HG03139 (cell line): Measurements from ENCODE around the gene OR8S1.
"Not testable (repeated sequence)": the region's sequence is repeated elsewhere in the genome, so short reads cannot be mapped to it uniquely, and the experiment has no call there.

Experiments used
- ATAC-seq: cut with Tn5 transposase; IDR thresholded peaks from one replicate; pipeline ENCODE4 v1.9.1; 2021; ENCODE audit not compliant: unreplicated experiment

Gene OR8S1

GRCh38 chr12:48525332-48525731 is at the start of gene OR8S1:
OR8S1 (plus strand) TSS chr12:48525632; CDS start chr12:48525632, 0 bp downstream.
- ATAC-seq: no peak

DNA sequence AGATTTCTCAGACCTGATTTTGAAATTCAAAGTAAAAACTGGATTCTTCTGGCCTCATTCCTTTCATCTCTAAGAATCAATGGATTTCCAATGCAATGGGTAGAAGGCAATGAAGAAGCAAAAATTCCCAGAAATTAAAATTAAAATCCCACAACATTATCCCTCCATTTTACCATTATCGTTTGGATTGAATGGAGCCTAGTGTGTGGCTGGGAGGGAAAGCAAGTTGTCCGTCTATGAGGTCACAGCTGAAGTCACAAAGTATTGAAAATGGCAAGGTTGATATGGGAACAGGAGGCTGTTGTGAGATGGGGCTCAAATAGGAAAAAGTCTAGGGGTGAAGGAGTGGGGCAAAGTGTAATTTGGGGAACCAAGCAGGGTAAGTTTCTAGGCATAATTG is 43.2 kb upstream of the OR8S1 start, which contains the start of gene C12orf54:
TSS of gene C12orf54 (plus strand) at position 301 of the 400 bp plus-strand sequence. CDS start 799 bp downstream, outside the sequence.
- ATAC-seq: no peak

GRCh38 chr12:48482930-48483329 is 42.5 kb upstream of the OR8S1 start:
- no peak for ATAC-seq

DNA sequence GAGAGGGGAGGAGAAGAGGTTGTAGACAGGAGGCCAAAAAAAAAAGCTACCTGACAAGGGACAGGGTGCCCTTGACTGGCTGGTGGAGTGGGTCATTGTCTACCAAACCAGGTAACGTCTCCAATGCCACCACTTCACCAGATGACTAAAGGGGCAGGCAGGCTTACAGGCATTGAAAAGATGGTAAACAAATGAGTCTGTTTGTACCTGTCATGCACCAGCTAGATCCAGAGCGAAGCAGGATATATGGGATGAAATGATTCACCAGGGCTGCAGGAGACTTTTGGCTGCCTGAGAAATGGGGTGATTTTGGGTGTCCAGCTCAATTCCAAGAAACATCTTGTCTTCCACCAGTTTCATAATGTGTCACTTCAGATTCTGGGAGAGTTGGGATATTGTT is 39.2 kb upstream of the OR8S1 start:
- ATAC-seq: no peak

GRCh38 chr12:48486679-48487078 is 38.8 kb upstream of the OR8S1 start:
- ATAC-seq: no peak

DNA sequence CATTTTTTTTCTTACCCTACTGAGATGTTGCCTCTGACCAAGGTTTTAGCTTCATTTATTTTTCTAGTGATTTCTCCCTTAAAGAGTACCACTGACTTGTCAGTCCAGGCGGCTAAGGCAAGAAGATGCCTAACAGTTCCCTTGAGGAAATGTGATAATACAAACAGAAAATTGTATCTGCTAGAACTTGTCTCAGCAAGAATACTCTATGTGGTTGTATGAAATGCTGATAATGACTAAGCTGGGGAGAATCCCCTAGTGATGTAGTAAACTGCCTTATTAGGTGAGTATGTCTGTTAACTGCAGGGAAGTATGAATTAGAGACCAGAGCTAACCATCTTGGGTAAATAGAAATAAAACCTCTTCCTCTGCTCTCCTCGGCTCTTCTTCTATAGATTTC is 36.4 kb upstream of the OR8S1 start:
- peak; percentile 89 for ATAC-seq

DNA sequence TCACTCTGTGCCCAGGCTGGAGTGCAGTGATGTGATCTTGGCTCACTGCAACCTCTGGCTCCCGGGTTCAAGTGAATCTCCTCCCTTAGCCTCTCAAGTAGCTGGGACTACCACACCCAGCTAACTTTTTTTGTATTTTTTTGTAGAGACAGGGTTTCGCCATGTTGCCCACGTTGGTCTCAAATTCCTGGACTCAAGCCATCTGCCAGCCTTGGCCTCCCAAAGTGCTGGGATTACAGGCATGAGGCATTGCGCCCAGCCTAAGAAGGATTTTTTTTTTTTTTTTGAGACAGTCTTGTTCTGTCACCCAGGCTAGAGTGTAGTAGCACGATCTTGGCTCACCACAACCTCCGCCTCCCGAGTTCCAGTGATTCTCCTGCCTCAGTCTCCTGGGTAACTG is 36.0 kb upstream of the OR8S1 start:
- ATAC-seq: not testable (repeated sequence)

- ATAC-seq: not testable (repeated sequence)
Observed at GRCh38 chr12:48500281-48500680, 25.2 kb upstream of the OR8S1 start.

GRCh38 chr12:48506836-48507235 is 18.6 kb upstream of the OR8S1 start:
- ATAC-seq: not testable (repeated sequence)

GRCh38 chr12:48508987-48509386 is 16.4 kb upstream of the OR8S1 start:
- ATAC-seq: no peak

GRCh38 chr12:48510111-48510510 is 15.3 kb upstream of the OR8S1 start:
- ATAC-seq: no peak

- peak; percentile 63 for ATAC-seq
Observed at GRCh38 chr12:48512855-48513254, 12.6 kb upstream of the OR8S1 start.

DNA sequence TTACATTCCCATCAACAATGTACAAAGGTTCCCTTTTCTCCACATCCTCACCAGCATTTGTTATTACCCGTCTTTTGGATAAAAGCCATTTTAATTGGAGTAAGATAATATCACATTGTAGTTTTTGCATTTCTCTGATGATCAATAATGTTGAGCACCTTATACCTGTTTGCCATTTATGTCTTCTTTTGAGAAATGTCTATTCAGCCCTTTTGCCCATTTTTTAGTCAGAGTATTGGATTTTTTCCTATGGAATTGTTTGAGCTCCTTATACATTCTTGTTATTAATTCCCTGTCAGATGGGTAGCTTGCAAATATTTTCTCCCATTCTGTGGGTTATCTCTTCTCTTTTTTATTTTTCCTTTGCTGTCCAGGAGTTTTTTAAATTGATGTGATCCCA is 10.7 kb upstream of the OR8S1 start:
- no peak for ATAC-seq

- not testable (repeated sequence) for ATAC-seq
Observed at GRCh38 chr12:48520381-48520780, 5.1 kb upstream of the OR8S1 start.

GRCh38 chr12:48527891-48528670 is 2.6 kb downstream of the OR8S1 start:
- no peak for ATAC-seq

- no peak for ATAC-seq
Observed at GRCh38 chr12:48532601-48533000, 7.2 kb downstream of the OR8S1 start.

- no peak for ATAC-seq
Observed at GRCh38 chr12:48536602-48537001, 11.2 kb downstream of the OR8S1 start.

DNA sequence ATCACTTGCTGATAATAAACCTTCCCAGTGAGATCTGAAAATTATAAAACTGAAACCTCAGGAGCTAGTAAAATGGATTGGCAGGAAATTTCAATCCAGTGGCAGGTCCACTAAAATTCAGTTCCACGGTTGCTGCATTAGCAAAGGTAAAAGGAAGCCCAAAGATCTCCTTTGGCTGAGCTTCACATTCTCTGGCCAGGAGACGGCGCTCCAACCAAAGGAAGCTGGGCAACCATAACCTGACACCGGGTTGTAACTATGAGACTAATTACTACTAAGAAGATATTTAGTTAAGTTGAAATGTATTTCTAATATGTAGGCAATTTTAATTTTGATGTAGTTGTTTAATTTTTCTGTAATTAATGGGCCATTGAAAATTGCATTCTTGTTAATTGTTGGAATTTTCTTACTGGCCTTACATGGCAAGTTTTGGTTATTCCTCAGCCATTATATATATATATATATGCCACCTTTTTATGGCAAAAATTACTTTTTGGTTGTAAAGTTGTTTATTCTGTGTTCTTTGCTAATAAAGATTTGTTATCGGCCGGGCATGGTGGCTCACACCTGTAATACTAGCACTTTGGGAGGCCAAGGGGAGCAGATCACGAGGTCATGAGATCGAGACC is 17.0 kb downstream of the OR8S1 start:
- ATAC-seq: no peak

- no peak for ATAC-seq
Observed at GRCh38 chr12:48545833-48546469, 20.5 kb downstream of the OR8S1 start.

- not testable (repeated sequence) for ATAC-seq
Observed at GRCh38 chr12:48547012-48547411, 21.6 kb downstream of the OR8S1 start.

DNA sequence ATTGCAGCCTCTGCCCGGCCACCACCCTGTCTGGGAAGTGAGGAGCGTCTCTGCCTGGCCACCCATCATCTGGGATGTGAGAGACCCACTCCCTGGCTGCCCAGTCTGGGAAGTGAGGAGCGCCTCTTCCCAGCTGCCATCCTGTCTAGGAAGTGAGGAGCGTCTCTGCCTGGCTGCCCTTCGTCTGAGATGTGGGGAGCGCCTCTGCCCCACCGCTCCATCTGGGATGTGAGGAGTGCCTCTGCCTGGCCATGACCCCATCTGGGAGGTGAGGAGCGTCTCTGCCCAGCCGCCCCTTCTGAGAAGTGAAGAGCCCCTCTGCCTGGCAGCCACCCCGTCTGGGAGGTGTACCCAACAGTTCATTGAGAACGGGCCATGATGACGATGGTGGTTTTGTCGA is 26.2 kb downstream of the OR8S1 start:
- ATAC-seq: not testable (repeated sequence)
